H9 (cell line): ENCODE data around the gene GRID1. TPM values are rescaled to one million over a fixed set of nuclear protein-coding genes. Genes with fewer than 3 reads are reported as not detected.

Experiments
- DNase-seq: peaks from one replicate; pipeline ENCODE4 v3.0.0-alpha.2; 2017
- H2AFZ ChIP-seq: one replicate; pipeline ENCODE4 v1.6.1; 2013; ENCODE audit warnings: mild to moderate bottlenecking, low read length, control low read depth, moderate library complexity
- H2AK5ac ChIP-seq: 2 replicates; pipeline ENCODE4 v1.6.1; 2013; ENCODE audit warnings: low read length, control low read depth, mixed read lengths; ENCODE audit not compliant: insufficient read length
- H2BK120ac ChIP-seq: one replicate; pipeline ENCODE4 v1.6.1; 2013; ENCODE audit warnings: low read depth, mild to moderate bottlenecking, low read length, control low read depth, inconsistent platforms; ENCODE audit not compliant: poor library complexity, severe bottlenecking
- H2BK12ac ChIP-seq: 2 replicates; pipeline ENCODE4 v1.6.1; 2013; ENCODE audit warnings: low read length, control low read depth, mixed read lengths, low read depth; ENCODE audit not compliant: insufficient read length
- H2BK15ac ChIP-seq: 2 replicates; pipeline ENCODE4 v1.6.1; 2013; ENCODE audit warnings: low read depth, low read length, control low read depth
- H2BK20ac ChIP-seq: one replicate; pipeline ENCODE4 v1.6.1; 2013; ENCODE audit warnings: low read depth, mild to moderate bottlenecking, low read length, control low read depth, inconsistent platforms; ENCODE audit not compliant: poor library complexity, severe bottlenecking
- H2BK5ac ChIP-seq: 2 replicates; pipeline ENCODE4 v1.6.1; 2013; ENCODE audit warnings: low read length, control low read depth, mixed read lengths; ENCODE audit not compliant: insufficient read length
- H3K14ac ChIP-seq: 2 replicates; pipeline ENCODE4 v1.6.1; 2013; ENCODE audit warnings: low read length, control low read depth; ENCODE audit not compliant: insufficient read depth
- H3K18ac ChIP-seq: 2 replicates; pipeline ENCODE4 v1.6.1; 2013; ENCODE audit warnings: low read depth, mild to moderate bottlenecking, mixed read lengths, low read length, control low read depth; ENCODE audit not compliant: insufficient read length
- H3K23ac ChIP-seq: 2 replicates; pipeline ENCODE4 v1.6.1; 2013; ENCODE audit warnings: low read length, control low read depth, mixed read lengths, low read depth; ENCODE audit not compliant: insufficient read length
- H3K23me2 ChIP-seq: 2 replicates; pipeline ENCODE4 v1.6.1; 2013; ENCODE audit warnings: low read depth, mild to moderate bottlenecking, mixed read lengths, low read length, control low read depth; ENCODE audit not compliant: insufficient read length, poor library complexity, severe bottlenecking
- H3K27ac ChIP-seq: 2 replicates; pipeline ENCODE4 v1.5.1; 2013; ENCODE audit warnings: low read length, control low read depth, mixed read lengths, low read depth; ENCODE audit not compliant: insufficient read length
- H3K27me3 ChIP-seq: 2 replicates; pipeline ENCODE4 v1.6.1; 2013; ENCODE audit warnings: low read length, control low read depth, inconsistent platforms; ENCODE audit not compliant: insufficient read depth
- H3K4ac ChIP-seq: 2 replicates; pipeline ENCODE4 v1.6.1; 2013; ENCODE audit warnings: low read depth, mild to moderate bottlenecking, control low read depth, inconsistent platforms, low read length, moderate library complexity
- H3K4me1 ChIP-seq: 2 replicates; pipeline ENCODE4 v1.6.1; 2013; ENCODE audit warnings: low read length, control low read depth, inconsistent platforms; ENCODE audit not compliant: insufficient read depth
- H3K4me2 ChIP-seq: 2 replicates; pipeline ENCODE4 v1.6.1; 2013; ENCODE audit warnings: low read length, control low read depth, mixed read lengths; ENCODE audit not compliant: insufficient read length, insufficient read depth
- H3K56ac ChIP-seq: 2 replicates; pipeline ENCODE4 v1.6.1; 2013; ENCODE audit warnings: low read depth, mild to moderate bottlenecking, mixed read lengths, low read length, control low read depth; ENCODE audit not compliant: insufficient read length
- H3K79me1 ChIP-seq: 2 replicates; pipeline ENCODE4 v1.6.1; 2013; ENCODE audit warnings: low read depth, mild to moderate bottlenecking, moderate library complexity, low read length, control low read depth, inconsistent platforms; ENCODE audit not compliant: insufficient read depth, poor library complexity, severe bottlenecking
- H3K79me2 ChIP-seq: 2 replicates; pipeline ENCODE4 v1.6.1; 2013; ENCODE audit warnings: low read length, control low read depth, inconsistent platforms; ENCODE audit not compliant: insufficient read depth
- H3K9ac ChIP-seq: 2 replicates; pipeline ENCODE4 v1.6.1; 2013; ENCODE audit warnings: low read length, control low read depth, mixed read lengths; ENCODE audit not compliant: insufficient read length; ENCODE audit errors: extremely low read depth
- H3K9me3 ChIP-seq: one replicate; pipeline ENCODE4 v1.6.1; 2013; ENCODE audit warnings: low read depth, low read length, inconsistent platforms; ENCODE audit not compliant: control insufficient read depth
- H3T11ph ChIP-seq: one replicate; pipeline ENCODE4 v1.6.1; 2013; ENCODE audit warnings: mild to moderate bottlenecking, low read length, control low read depth, inconsistent platforms
- H4K20me1 ChIP-seq: one replicate; pipeline ENCODE4 v1.6.1; 2013; ENCODE audit not compliant: control insufficient read depth, insufficient read length, insufficient read depth
- H4K5ac ChIP-seq: 2 replicates; pipeline ENCODE4 v1.6.1; 2013; ENCODE audit warnings: low read depth, mild to moderate bottlenecking, mixed read lengths, low read length, control low read depth; ENCODE audit not compliant: insufficient read length
- H4K8ac ChIP-seq: replicated peaks from 2 replicates; pipeline ENCODE4 v1.6.1; 2013; ENCODE audit warnings: low read length, control low read depth, mixed read lengths, low read depth; ENCODE audit not compliant: insufficient read length
- H4K91ac ChIP-seq: 2 replicates; pipeline ENCODE4 v1.6.1; 2013; ENCODE audit warnings: low read depth, mild to moderate bottlenecking, moderate library complexity, mixed read lengths, low read length, control low read depth; ENCODE audit not compliant: insufficient read length
- H3K27ac Mint-ChIP-seq, 3 experiments: 2 replicates in 2 of 3; 3 replicates in 1 of 3; pipeline ENCODE4 v1.8.0; 2020 to 2021; ENCODE audit warnings: mixed read lengths in 3 of 3, mild to moderate bottlenecking in 1 of 3, moderate library complexity in 1 of 3
- H3K27me3 Mint-ChIP-seq: 2 replicates; pipeline ENCODE4 v1.8.0; 2021; ENCODE audit warnings: low read depth, mild to moderate bottlenecking, moderate library complexity, mixed read lengths
- H3K36me3 Mint-ChIP-seq, 3 experiments: 2 replicates in 2 of 3; 3 replicates in 1 of 3; pipeline ENCODE4 v1.8.0; 2020 to 2021; ENCODE audit warnings: low read depth in 3 of 3, mixed read lengths in 3 of 3; ENCODE audit not compliant: insufficient read depth in 1 of 3
- H3K4me1 Mint-ChIP-seq, 2 experiments: 2 replicates each; pipeline ENCODE4 v1.8.0; 2020; ENCODE audit warnings: mixed read lengths in 2 of 2
- H3K4me3 Mint-ChIP-seq, 2 experiments: 2 replicates in 1 of 2; 3 replicates in 1 of 2; pipeline ENCODE4 v1.8.0; 2020 to 2021; ENCODE audit warnings: mild to moderate bottlenecking in 2 of 2, mixed read lengths in 2 of 2, moderate library complexity in 1 of 2
- H3K9me3 Mint-ChIP-seq, 2 experiments: 2 replicates in 1 of 2; 3 replicates in 1 of 2; pipeline ENCODE4 v1.8.0; 2020; ENCODE audit warnings: mild to moderate bottlenecking in 2 of 2, mixed read lengths in 2 of 2, moderate library complexity in 1 of 2
- CTCF ChIP-seq: fragments of 200-600 bp; sonication (generic); conservative IDR thresholded peaks from 3 replicates; pipeline ENCODE4 v1.8.0; 2021; ENCODE audit warnings: antibody characterized with exemption, mild to moderate bottlenecking
- WGBS: extraction: QIAGEN DNeasy Blood & Tissue Kit; methylation state at CpG from one replicate; pipeline ENCODE4 v1.1.7; 2013; ENCODE audit warnings: missing lambda C conversion rate, low lambda C conversion rate, mixed read lengths; ENCODE audit not compliant: insufficient read length; ENCODE audit errors: extremely low coverage; 5-methylcytosine and 5-hydroxymethylcytosine counted together
- total RNA-seq: library from RNA; stranded (reverse); gene quantifications from 2 replicates; pipeline ENCODE4 v1.2.1, GENCODE V29; 2021

The GRID1 gene
- total RNA-seq, 1 experiment from 2014 or later, result 0.35 TPM

GRCh38 chr10:86087716-86088115, 278.9 kb downstream of the GRID1 start:
- Histone ChIP-seq H2AK5ac (no peak overlapping the region), H3K14ac (no peak overlapping the region; the same call in 1 of the 2 replicates), H3T11ph (no peak overlapping the region), H2BK12ac (no peak overlapping the region), H3K23ac (no peak overlapping the region), H2BK5ac (no peak overlapping the region), H3K79me2 (no peaks in the 10 kb centered on the region), H2AFZ (no peak overlapping the region), H3K27me3 (no peaks in the 10 kb centered on the region), H2BK15ac (no peak overlapping the region), H3K27ac (no peak overlapping the region), H4K8ac (no peak overlapping the region), H3K18ac (no peak overlapping the region), H3K9ac (no peak overlapping the region), H3K79me1 (no peaks in the 10 kb centered on the region), H3K23me2 (no peaks in the 10 kb centered on the region), H4K5ac (no peak overlapping the region), H2BK120ac (no peak overlapping the region), H3K4me1 (no peaks in the 10 kb centered on the region), H3K4me2 (no peak overlapping the region), H2BK20ac (no peak overlapping the region), H4K20me1 (no peaks in the 10 kb centered on the region), H3K4ac (no peak overlapping the region), H4K91ac (no peak overlapping the region), H3K56ac (no peak overlapping the region), H3K9me3 (no peaks in the 10 kb centered on the region)
- Mint-ChIP-seq H3K27ac (no peak overlapping the region), H3K4me1 (peaks cover 12% of the 10 kb centered on the region in 2 experiments), H3K36me3 (no peaks in the 10 kb centered on the region; a peak in 1 of 7 replicates), H3K4me3 (no peak overlapping the region), H3K9me3 (no peaks in the 10 kb centered on the region), H3K27me3 (peaks cover 5% of the 10 kb centered on the region; the same call in 1 of the 2 replicates)
- no CpG with 5 or more reads among the region's 9 CpGs for WGBS
- no peak for TF ChIP-seq CTCF
- no peak for DNase-seq
